Mucosa of gallbladder (tissue), 1 donor: ENCODE results near the gene TENM4. TPM values are rescaled to one million over a fixed set of nuclear protein-coding genes. Genes with fewer than 3 reads are reported as not detected.
A peak's percentile ranks its signal among the peaks of the same experiment; 100 is the strongest.

ENCODE experiments used
- DNase-seq: peaks from one replicate; pipeline ENCODE4 v3.0.0-alpha.2; 2020; ENCODE audit warnings: low spot score
- total RNA-seq: library from RNA; stranded (reverse); gene quantifications from one replicate; pipeline ENCODE4 v1.2.1, GENCODE V29; 2021
- donor health status: DM: no; HTN: no; CAD: no.

Gene TENM4
- total RNA-seq, 1 donor from 2014 or later: 8.4 TPM

GRCh38 chr11:78820741-78821140 lies 620.1 kb downstream of the TENM4 start:
- no peak for DNase-seq

- DNase-seq: no peak
Observed at GRCh38 chr11:78818201-78818600, 622.6 kb downstream of the TENM4 start.

- DNase-seq: no peak
Observed at GRCh38 chr11:78815831-78816230, 625.0 kb downstream of the TENM4 start.

- DNase-seq: no peak
Observed at GRCh38 chr11:78812513-78813293, 628.1 kb downstream of the TENM4 start.

- DNase-seq: no peak
Observed at GRCh38 chr11:78810559-78811009, 630.2 kb downstream of the TENM4 start.

GRCh38 chr11:78809931-78810541 lies 630.8 kb downstream of the TENM4 start:
- no peak for DNase-seq

- no peak for DNase-seq
Observed at GRCh38 chr11:78808923-78809322, 631.9 kb downstream of the TENM4 start.

- DNase-seq: no peak
Observed at GRCh38 chr11:78807351-78807750, 633.5 kb downstream of the TENM4 start.

GRCh38 chr11:78806214-78807004 lies 634.4 kb downstream of the TENM4 start:
- DNase-seq: no peak

GRCh38 chr11:78804991-78805390 lies 635.8 kb downstream of the TENM4 start:
- no peak for DNase-seq

- DNase-seq: no peak
Observed at GRCh38 chr11:78803995-78804394, 636.8 kb downstream of the TENM4 start.

- DNase-seq: no peak
Observed at GRCh38 chr11:78802058-78802761, 638.6 kb downstream of the TENM4 start.

- DNase-seq: peak; percentile 69
Observed at GRCh38 chr11:78801161-78801884, 639.5 kb downstream of the TENM4 start.

GRCh38 chr11:78800756-78801155 lies 640.1 kb downstream of the TENM4 start:
- DNase-seq: no peak

GRCh38 chr11:78800096-78800690 lies 640.6 kb downstream of the TENM4 start:
- no peak for DNase-seq

GRCh38 chr11:78798663-78799062 lies 642.2 kb downstream of the TENM4 start:
- peak; percentile 73 for DNase-seq

GRCh38 chr11:78797559-78797958 lies 643.3 kb downstream of the TENM4 start:
- no peak for DNase-seq

GRCh38 chr11:78796956-78797355 lies 643.9 kb downstream of the TENM4 start:
- DNase-seq: no peak

GRCh38 chr11:78795621-78796261 lies 645.1 kb downstream of the TENM4 start:
- DNase-seq: no peak

GRCh38 chr11:78791964-78792363 lies 648.9 kb downstream of the TENM4 start:
- no peak for DNase-seq
